SH-SY5Y (cell line): ENCODE results near the gene CLECL1.

Experiments used
- GATA2 ChIP-seq: IDR thresholded peaks from 2 replicates; pipeline ENCODE4 v1.6.1; 2011; ENCODE audit warnings: mild to moderate bottlenecking, low read depth, low read length
- GATA3 ChIP-seq: IDR thresholded peaks from 2 replicates; pipeline ENCODE4 v1.6.1; 2011; ENCODE audit warnings: low read depth, mild to moderate bottlenecking, low read length, moderate library complexity

- TF ChIP-seq GATA2 = no peak
- TF ChIP-seq GATA3 = no peak
These were observed 15.6 kb downstream of the CLECL1 start for GRCh38 chr12:9717070-9717925.
